BJ (cell line): ENCODE results near the gene NDC1. TPM values are rescaled to one million over a fixed set of nuclear protein-coding genes. Genes with fewer than 3 reads are reported as not detected.
A peak's percentile ranks its signal among the peaks of the same experiment; 100 is the strongest.

ENCODE experiments used
- CTCF ChIA-PET: fragments of 350-600 bp; formaldehyde crosslinking; extraction: SDS; loops from one replicate; lab custom pipeline; 2021; ENCODE audit warnings: antibody characterized with exemption, inconsistent platforms; lab: Yijun Ruan, JAX
- POLR2A ChIA-PET: fragments of 300-600 bp; sonication (Branson Sonifier 250); formaldehyde crosslinking; extraction: SDS; loops from one replicate; lab custom pipeline; 2021; ENCODE audit warnings: antibody characterized with exemption; lab: Charles Lee
- DNase-seq: peaks from one replicate; pipeline ENCODE4 v3.0.0-alpha.2; 2011; ENCODE audit warnings: low read depth
- H3K27me3 ChIP-seq: 2 replicates; pipeline ENCODE4 v1.6.0; 2011; ENCODE audit warnings: low read length; ENCODE audit not compliant: control insufficient read depth, insufficient read depth
- H3K36me3 ChIP-seq: 2 replicates; pipeline ENCODE4 v1.5.1; 2011; ENCODE audit warnings: low read length; ENCODE audit not compliant: control insufficient read depth, insufficient read depth
- H3K4me3 ChIP-seq: 2 replicates; pipeline ENCODE4 v1.5.1; 2011; ENCODE audit warnings: low read depth, mild to moderate bottlenecking, control low read depth, low read length
- CTCF ChIP-seq: IDR thresholded peaks from 2 replicates; pipeline ENCODE4 v1.5.1; 2011; ENCODE audit warnings: low read depth, mild to moderate bottlenecking, control low read depth, inconsistent platforms, low read length, moderate library complexity; ENCODE audit not compliant: insufficient read depth
- polyA plus RNA-seq: library from polyadenylated mRNA; depleted of rRNA; stranded (reverse); fragments of >200 nt; gene quantifications from 2 replicates; pipeline ENCODE4 v1.2.3, GENCODE V29; 2011

NDC1 gene
- polyA plus RNA-seq, 1 experiment, result 17.5 TPM

- POLR2A ChIA-PET, result no interaction called here
- no peaks in the 10 kb centered on the region for H3K36me3 ChIP-seq
- CTCF ChIA-PET, result interaction anchor here (0.9 kb wide), 1 partner anchor 22 kb away, joined by 3 read pairs; no protein-coding TSS in a partner anchor
- no peak for TF ChIP-seq CTCF
- H3K4me3 ChIP-seq, result peak overlapping the region; percentile 78
- no peak for DNase-seq
- H3K27me3 ChIP-seq, result no peaks in the 10 kb centered on the region
Observed at GRCh38 chr1:53838654-53838974, 518 bp upstream of the NDC1 start.

GRCh38 chr1:53837646-53837923 is 511 bp downstream of the NDC1 start:
- ChIA-PET CTCF (interaction anchor here (0.6 to 2.5 kb wide), 4 partner anchors 10 to 351 kb away, joined by 3 to 9 read pairs (median 5); partner anchors contain the start of gene YIPF1), POLR2A (no interaction called here)

GRCh38 chr1:53835491-53835890 is 2.6 kb downstream of the NDC1 start:
- DNase-seq, result no peak

More at GRCh38 chr1:53837646-53837923, 511 bp downstream of the NDC1 start:
- no peaks in the 10 kb centered on the region for H3K27me3 ChIP-seq
- no peaks in the 10 kb centered on the region for H3K36me3 ChIP-seq
- peak overlapping the region; percentile 78 for H3K4me3 ChIP-seq
- no peak for DNase-seq
- TF ChIP-seq CTCF, result no peak

GRCh38 chr1:53834776-53835175 is 3.3 kb downstream of the NDC1 start:
- CTCF ChIA-PET, result interaction anchor here (0.9 to 1.6 kb wide), 3 partner anchors 9 to 349 kb away, joined by 3 to 7 read pairs (median 3); no protein-coding TSS in a partner anchor
- no peak for DNase-seq
- Histone ChIP-seq H3K36me3 (no peaks in the 10 kb centered on the region), H3K4me3 (no peak overlapping the region), H3K27me3 (no peaks in the 10 kb centered on the region)
- no peak for TF ChIP-seq CTCF
- POLR2A ChIA-PET, result no interaction called here

More at GRCh38 chr1:53835491-53835890, 2.6 kb downstream of the NDC1 start:
- Histone ChIP-seq H3K27me3 (no peaks in the 10 kb centered on the region), H3K4me3 (no peak overlapping the region), H3K36me3 (no peaks in the 10 kb centered on the region)
- POLR2A ChIA-PET, result no interaction called here
- no peak for TF ChIP-seq CTCF
- CTCF ChIA-PET, result interaction anchor here (0.9 to 2.0 kb wide), 5 partner anchors 8 to 350 kb away, joined by 3 to 9 read pairs (median 3); no protein-coding TSS in a partner anchor

GRCh38 chr1:53833393-53833792 is 4.7 kb downstream of the NDC1 start:
- no peaks in the 10 kb centered on the region for H3K27me3 ChIP-seq
- no peaks in the 10 kb centered on the region for H3K36me3 ChIP-seq
- no peak overlapping the region for H3K4me3 ChIP-seq
- POLR2A ChIA-PET, result no interaction called here
- TF ChIP-seq CTCF, result no peak
- CTCF ChIA-PET, result no interaction called here
- no peak for DNase-seq
